ENCODE measurements around the gene CCDC179. TPM values are rescaled to one million over a fixed set of nuclear protein-coding genes. Genes with fewer than 3 reads are reported as not detected.

Gene CCDC179
- total RNA-seq, 1 donor from 2014 or later = not detected

GRCh38 chr11:22797047-22797446 is 63.2 kb downstream of the CCDC179 start:
- no peaks in the 10 kb centered on the region for H3K27me3 ChIP-seq
- no peaks in the 10 kb centered on the region for H3K9me3 ChIP-seq
- TF ChIP-seq CTCF (IDR thresholded peaks at IDR 0.05) = no peak
- no peaks in the 10 kb centered on the region for H3K36me3 ChIP-seq
- H3K27ac ChIP-seq = no peak overlapping the region
- DNase-seq (ENCODE audit: low spot score in 2 of 2) = no peak
- no peak overlapping the region for H3K4me3 ChIP-seq
- H3K4me1 ChIP-seq = no peaks in the 10 kb centered on the region
- intact Hi-C loops (cut with DNase I) = no loop called here

Other genes with a start within 250 kb of the CCDC179 start
- 0.32 TPM for gene FANCF, start 234.7 kb downstream of the CCDC179 start, total RNA-seq
- 27.0 TPM for gene GAS2, start 193.9 kb downstream of the CCDC179 start, total RNA-seq
- 6.1 TPM for gene SVIP, start 30.7 kb downstream of the CCDC179 start, total RNA-seq